K562 (cell line): Measurements from ENCODE around the gene TLCD4. TPM values are rescaled to one million over a fixed set of nuclear protein-coding genes. Genes with fewer than 3 reads are reported as not detected.
A peak's percentile ranks its signal among the peaks of the same experiment; 100 is the strongest.

Experiments used
- ATF7 ChIP-seq: fragments of 450-650 bp; IDR thresholded peaks from 2 replicates; pipeline ENCODE4 v1.7.1; 2014; ENCODE audit warnings: mild to moderate bottlenecking, moderate library complexity
- FOXJ2 ChIP-seq: fragments of 200-800 bp; sonication (Bioruptor generic); IDR thresholded peaks from 2 replicates; pipeline ENCODE4 v1.6.1; 2016; ENCODE audit warnings: missing genetic modification characterization, missing compliant biosample characterization
- KDM4B ChIP-seq, 2 experiments: fragments of 450-650 bp in 1 of 2; sonication (generic) in 1 of 2; IDR thresholded peaks; 2 replicates each; pipeline ENCODE4 v1.6.1; 2016 to 2017; ENCODE audit warnings: borderline replicate concordance in 2 of 2, antibody characterized with exemption in 1 of 2, low read depth in 1 of 2, mild to moderate bottlenecking in 1 of 2
- LEF1 ChIP-seq: fragments of 450-650 bp; IDR thresholded peaks from 2 replicates; pipeline ENCODE4 v1.6.1; 2016; ENCODE audit warnings: mild to moderate bottlenecking
- MAFK ChIP-seq: IDR thresholded peaks from 2 replicates; pipeline ENCODE4 v1.6.1; 2011; ENCODE audit warnings: low read length, improper control_type of control experiment
- MBD2 ChIP-seq: sonication (generic); IDR thresholded peaks from 2 replicates; pipeline ENCODE4 v1.6.1; 2016; ENCODE audit warnings: low read depth, borderline replicate concordance
- MTA3 ChIP-seq: fragments of 450-650 bp; formaldehyde crosslinking; IDR thresholded peaks from 2 replicates; pipeline ENCODE4 v1.6.1; 2017; ENCODE audit warnings: mild to moderate bottlenecking, borderline replicate concordance
- PHB2 ChIP-seq: fragments of 450-650 bp; IDR thresholded peaks from 2 replicates; pipeline ENCODE4 v1.6.1; 2017; ENCODE audit warnings: low read depth
- PHF8 ChIP-seq: fragments of 200-600 bp; sonication (generic); IDR thresholded peaks from 2 replicates; pipeline ENCODE4 v1.6.1; 2012; ENCODE audit warnings: mixed run types, mild to moderate bottlenecking, inconsistent platforms, low read length, moderate library complexity, borderline replicate concordance
- RBM22 ChIP-seq: fragments of 200-400 bp; formaldehyde crosslinking; IDR thresholded peaks from 2 replicates; pipeline ENCODE4 v1.6.1; 2018; ENCODE audit warnings: low read length, low read depth; ENCODE audit not compliant: poor library complexity, severe bottlenecking
- TBP ChIP-seq: optimal IDR thresholded peaks from 2 replicates; pipeline ENCODE3; 2011; ENCODE audit warnings: low read depth, low read length, improper control_type of control experiment
- TCF3 ChIP-seq: sonication (generic); formaldehyde crosslinking; IDR thresholded peaks from 2 replicates; pipeline ENCODE4 v1.4.0; 2020; ENCODE audit warnings: mild to moderate bottlenecking, missing genetic modification reagents
- TRIM25 ChIP-seq: fragments of 450-650 bp; IDR thresholded peaks from 2 replicates; pipeline ENCODE4 v1.7.0; 2016; ENCODE audit warnings: borderline replicate concordance
- ZC3H8 ChIP-seq: fragments of 450-650 bp; IDR thresholded peaks from 2 replicates; pipeline ENCODE4 v1.6.1; 2017
- ZNF143 ChIP-seq: sonication (generic); formaldehyde crosslinking; IDR thresholded peaks from 2 replicates; pipeline ENCODE4 v1.9.0; 2022; ENCODE audit warnings: mild to moderate bottlenecking, missing genetic modification reagents
- ZNF324 ChIP-seq: fragments of 250-450 bp; sonication (Bioruptor Pico); IDR thresholded peaks from 2 replicates; pipeline ENCODE4 v1.4.0; 2020; ENCODE audit warnings: mild to moderate bottlenecking
- ZNF436 ChIP-seq: fragments of 250-450, 450-650 bp; sonication (Bioruptor Pico); formaldehyde crosslinking; IDR thresholded peaks from 2 replicates; pipeline ENCODE4 v1.7.0; 2020; ENCODE audit warnings: mild to moderate bottlenecking
- polyA plus RNA-seq, 8 experiments: library from polyadenylated mRNA; depleted of rRNA in 4 of 8; stranded (reverse) in 5 of 8; unstranded in 3 of 8; fragments of >200 nt; fragmentation: Nextera tagmentation in 2 of 8; fragmentation: Illumina TruSeq in 1 of 8; extraction: Ambion mirVana in 2 of 8; extraction: Trizol in 1 of 8; gene quantifications; 2 replicates each; pipeline versions ENCODE4 v1.2.1 to v1.2.3, GENCODE V29; 2011 to 2014; ENCODE audit warnings: inconsistent platforms in 1 of 8, missing spikeins in 1 of 8
- total RNA-seq, 7 experiments: library from RNA; depleted of rRNA in 6 of 7; stranded (reverse); fragments of >200 nt in 6 of 7; fragmentation: Illumina TruSeq in 2 of 7; extraction: Trizol in 2 of 7; gene quantifications; 2 replicates each; pipeline versions ENCODE4 v1.2.1 to v1.2.3, GENCODE V29; 2011 to 2021; ENCODE audit warnings: low replicate concordance in 1 of 7
- TF ChIP-seq, protein P1 (sequence below): IDR thresholded peaks from 3 replicates; pipeline ENCODE4 v1.6.1; 2011; ENCODE audit warnings: borderline replicate concordance, mild to moderate bottlenecking, moderate library complexity; ENCODE audit not compliant: insufficient read length; ENCODE audit errors: extremely low read depth
- TF ChIP-seq, protein P2 (sequence below): fragments of 250-450 bp; sonication (Bioruptor Pico); IDR thresholded peaks from 2 replicates; pipeline ENCODE4 v1.8.0; 2022; ENCODE audit warnings: inconsistent platforms
- TF ChIP-seq, protein P3 (sequence below): conservative IDR thresholded peaks from 2 replicates; pipeline ENCODE4 v1.6.1; 2011; ENCODE audit warnings: low read depth, mild to moderate bottlenecking, low read length; ENCODE audit not compliant: control insufficient read depth

Gene TLCD4
- total and polyA plus RNA-seq, 9 of the 15 experiments (the other 6 are each of a cell fraction or from before 2014, with no cell fraction given) = 3.5 to 19.8 (median 7.6) TPM

GRCh38 chr1:95085376-95085775 lies 31.8 kb upstream of the TLCD4 start (continued):
- TF ChIP-seq RBM22 (no peak), MAFK (no peak), LEF1 (peak; percentile 92), PHF8 (no peak), ZNF436 (CRISPR knock-in tag) (no peak), TCF3 (CRISPR knock-in tag) (peak; percentile 91), ZNF324 (CRISPR knock-in tag) (no peak), KDM4B (IDR thresholded peaks at IDR 0.05; ENCODE audit: borderline replicate concordance in 2 of 2, low read depth in 1 of 2) (no peak), TBP (no peak), MBD2 (peak; percentile 61; the same call in 1 of the 2 replicates), MTA3 (0 out of 2 replicates have a peak, but pooled peaks have one; percentile 21), ZC3H8 (no peak), FOXJ2 (tag) (no peak), PHB2 (peak; percentile 20; the same call in 1 of the 2 replicates), ZNF143 (CRISPR knock-in tag) (no peak), TRIM25 (no peak), ATF7 (no peak)
- TF ChIP-seq, protein P1, sequence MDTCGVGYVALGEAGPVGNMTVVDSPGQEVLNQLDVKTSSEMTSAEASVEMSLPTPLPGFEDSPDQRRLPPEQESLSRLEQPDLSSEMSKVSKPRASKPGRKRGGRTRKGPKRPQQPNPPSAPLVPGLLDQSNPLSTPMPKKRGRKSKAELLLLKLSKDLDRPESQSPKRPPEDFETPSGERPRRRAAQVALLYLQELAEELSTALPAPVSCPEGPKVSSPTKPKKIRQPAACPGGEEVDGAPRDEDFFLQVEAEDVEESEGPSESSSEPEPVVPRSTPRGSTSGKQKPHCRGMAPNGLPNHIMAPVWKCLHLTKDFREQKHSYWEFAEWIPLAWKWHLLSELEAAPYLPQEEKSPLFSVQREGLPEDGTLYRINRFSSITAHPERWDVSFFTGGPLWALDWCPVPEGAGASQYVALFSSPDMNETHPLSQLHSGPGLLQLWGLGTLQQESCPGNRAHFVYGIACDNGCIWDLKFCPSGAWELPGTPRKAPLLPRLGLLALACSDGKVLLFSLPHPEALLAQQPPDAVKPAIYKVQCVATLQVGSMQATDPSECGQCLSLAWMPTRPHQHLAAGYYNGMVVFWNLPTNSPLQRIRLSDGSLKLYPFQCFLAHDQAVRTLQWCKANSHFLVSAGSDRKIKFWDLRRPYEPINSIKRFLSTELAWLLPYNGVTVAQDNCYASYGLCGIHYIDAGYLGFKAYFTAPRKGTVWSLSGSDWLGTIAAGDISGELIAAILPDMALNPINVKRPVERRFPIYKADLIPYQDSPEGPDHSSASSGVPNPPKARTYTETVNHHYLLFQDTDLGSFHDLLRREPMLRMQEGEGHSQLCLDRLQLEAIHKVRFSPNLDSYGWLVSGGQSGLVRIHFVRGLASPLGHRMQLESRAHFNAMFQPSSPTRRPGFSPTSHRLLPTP = no peak
- TF ChIP-seq, protein P2, sequence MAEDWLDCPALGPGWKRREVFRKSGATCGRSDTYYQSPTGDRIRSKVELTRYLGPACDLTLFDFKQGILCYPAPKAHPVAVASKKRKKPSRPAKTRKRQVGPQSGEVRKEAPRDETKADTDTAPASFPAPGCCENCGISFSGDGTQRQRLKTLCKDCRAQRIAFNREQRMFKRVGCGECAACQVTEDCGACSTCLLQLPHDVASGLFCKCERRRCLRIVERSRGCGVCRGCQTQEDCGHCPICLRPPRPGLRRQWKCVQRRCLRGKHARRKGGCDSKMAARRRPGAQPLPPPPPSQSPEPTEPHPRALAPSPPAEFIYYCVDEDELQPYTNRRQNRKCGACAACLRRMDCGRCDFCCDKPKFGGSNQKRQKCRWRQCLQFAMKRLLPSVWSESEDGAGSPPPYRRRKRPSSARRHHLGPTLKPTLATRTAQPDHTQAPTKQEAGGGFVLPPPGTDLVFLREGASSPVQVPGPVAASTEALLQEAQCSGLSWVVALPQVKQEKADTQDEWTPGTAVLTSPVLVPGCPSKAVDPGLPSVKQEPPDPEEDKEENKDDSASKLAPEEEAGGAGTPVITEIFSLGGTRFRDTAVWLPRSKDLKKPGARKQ (CRISPR knock-in tag) = no peak
- TF ChIP-seq, protein P3, sequence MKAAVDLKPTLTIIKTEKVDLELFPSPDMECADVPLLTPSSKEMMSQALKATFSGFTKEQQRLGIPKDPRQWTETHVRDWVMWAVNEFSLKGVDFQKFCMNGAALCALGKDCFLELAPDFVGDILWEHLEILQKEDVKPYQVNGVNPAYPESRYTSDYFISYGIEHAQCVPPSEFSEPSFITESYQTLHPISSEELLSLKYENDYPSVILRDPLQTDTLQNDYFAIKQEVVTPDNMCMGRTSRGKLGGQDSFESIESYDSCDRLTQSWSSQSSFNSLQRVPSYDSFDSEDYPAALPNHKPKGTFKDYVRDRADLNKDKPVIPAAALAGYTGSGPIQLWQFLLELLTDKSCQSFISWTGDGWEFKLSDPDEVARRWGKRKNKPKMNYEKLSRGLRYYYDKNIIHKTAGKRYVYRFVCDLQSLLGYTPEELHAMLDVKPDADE = no peak
